DND-41 (cell line): ENCODE results near the gene PYY.

Experiments used
- ATAC-seq: fragments of 200-7000 bp; cut with Tn5 transposase; 3 replicates; pipeline ENCODE4 v1.9.1; 2021; ENCODE audit warnings: low read depth; ENCODE audit not compliant: insufficient read depth
- DNase-seq: peaks from one replicate; pipeline ENCODE4 v3.0.0-alpha.2; 2020
- H2AFZ ChIP-seq: 2 replicates; pipeline ENCODE4 v1.6.0; 2012; ENCODE audit warnings: low read depth, low read length
- H3K27ac ChIP-seq: 2 replicates; pipeline ENCODE4 v1.5.1; 2012; ENCODE audit warnings: low read length, inconsistent platforms
- H3K27me3 ChIP-seq: fragments of 200-600 bp; sonication (generic); 2 replicates; pipeline ENCODE4 v1.6.0; 2012; ENCODE audit warnings: low read length, mild to moderate bottlenecking, inconsistent platforms; ENCODE audit not compliant: insufficient read depth, poor library complexity
- H3K36me3 ChIP-seq: 2 replicates; pipeline ENCODE4 v1.5.1; 2012; ENCODE audit warnings: low read length, inconsistent platforms; ENCODE audit not compliant: insufficient read depth
- H3K4me1 ChIP-seq: 2 replicates; pipeline ENCODE4 v1.5.1; 2012; ENCODE audit warnings: mild to moderate bottlenecking, low read length; ENCODE audit not compliant: insufficient read depth
- H3K4me2 ChIP-seq: 2 replicates; pipeline ENCODE4 v1.6.0; 2012; ENCODE audit warnings: mild to moderate bottlenecking, moderate library complexity, low read length, inconsistent platforms; ENCODE audit not compliant: insufficient read depth
- H3K4me3 ChIP-seq, 2 experiments: fragments of 200-600 bp in 1 of 2; shearing (Covaris generic) in 1 of 2; 2 replicates each; pipeline ENCODE4 v1.5.1; 2012 to 2016; ENCODE audit warnings: inconsistent platforms in 2 of 2, low read length in 2 of 2, mild to moderate bottlenecking in 2 of 2, low read depth in 1 of 2, moderate library complexity in 1 of 2
- H3K79me2 ChIP-seq: 2 replicates; pipeline ENCODE4 v1.6.0; 2012; ENCODE audit warnings: low read length, inconsistent platforms; ENCODE audit not compliant: insufficient read depth
- H3K9ac ChIP-seq: 2 replicates; pipeline ENCODE4 v1.6.0; 2012; ENCODE audit warnings: low read depth, mild to moderate bottlenecking, inconsistent platforms, low read length, moderate library complexity
- H3K9me3 ChIP-seq: 2 replicates; pipeline ENCODE4 v1.5.1; 2012; ENCODE audit warnings: low read length, moderate library complexity, mild to moderate bottlenecking, inconsistent platforms; ENCODE audit not compliant: insufficient read depth, severe bottlenecking
- H4K20me1 ChIP-seq: 2 replicates; pipeline ENCODE4 v1.6.0; 2012; ENCODE audit warnings: low read length; ENCODE audit not compliant: insufficient read depth
- EZH2 ChIP-seq: IDR thresholded peaks from 3 replicates; pipeline ENCODE4 v1.6.1; 2012; ENCODE audit warnings: borderline replicate concordance, low read depth, mild to moderate bottlenecking, moderate library complexity, low read length, inconsistent platforms; ENCODE audit not compliant: severe bottlenecking
- TF ChIP-seq, protein P1 (sequence below): IDR thresholded peaks from 2 replicates; pipeline ENCODE4 v1.5.1; 2012; ENCODE audit warnings: borderline replicate concordance, low read length, moderate library complexity, mild to moderate bottlenecking; ENCODE audit not compliant: poor library complexity, severe bottlenecking; ENCODE audit errors: extremely low read depth

The PYY gene

DNA sequence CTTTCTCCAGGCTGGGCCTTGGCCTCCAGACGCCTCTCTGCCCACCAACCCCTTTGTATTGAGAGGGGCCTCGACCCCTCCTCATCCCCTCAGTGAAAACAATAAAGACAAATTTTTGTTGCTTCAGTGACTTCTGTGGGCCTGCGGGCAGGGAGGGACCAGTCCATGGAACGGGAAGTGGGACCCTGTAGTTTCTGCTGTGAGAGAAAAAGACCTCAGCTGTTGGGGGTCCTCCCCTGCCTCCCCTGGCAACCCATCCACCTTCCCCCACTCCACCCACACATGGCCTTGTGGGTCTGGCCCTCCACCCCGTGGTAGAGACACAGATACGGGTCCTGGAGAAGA is 14.9 kb downstream of the PYY start:
- Histone ChIP-seq H3K9me3 (no peaks in the 10 kb centered on the region), H3K4me2 (no peak overlapping the region), H3K27ac (no peak overlapping the region), H3K36me3 (no peaks in the 10 kb centered on the region), H3K9ac (no peak overlapping the region), H3K27me3 (peaks cover 22% of the 10 kb centered on the region), H2AFZ (no peak overlapping the region), H3K79me2 (no peaks in the 10 kb centered on the region), H3K4me3 (no peak overlapping the region), H4K20me1 (peaks cover 4% of the 10 kb centered on the region; the same call in 1 of the 2 replicates), H3K4me1 (no peaks in the 10 kb centered on the region)
- ATAC-seq, result no peak
- no peak for DNase-seq
- no peak for TF ChIP-seq EZH2
- TF ChIP-seq, protein P1, sequence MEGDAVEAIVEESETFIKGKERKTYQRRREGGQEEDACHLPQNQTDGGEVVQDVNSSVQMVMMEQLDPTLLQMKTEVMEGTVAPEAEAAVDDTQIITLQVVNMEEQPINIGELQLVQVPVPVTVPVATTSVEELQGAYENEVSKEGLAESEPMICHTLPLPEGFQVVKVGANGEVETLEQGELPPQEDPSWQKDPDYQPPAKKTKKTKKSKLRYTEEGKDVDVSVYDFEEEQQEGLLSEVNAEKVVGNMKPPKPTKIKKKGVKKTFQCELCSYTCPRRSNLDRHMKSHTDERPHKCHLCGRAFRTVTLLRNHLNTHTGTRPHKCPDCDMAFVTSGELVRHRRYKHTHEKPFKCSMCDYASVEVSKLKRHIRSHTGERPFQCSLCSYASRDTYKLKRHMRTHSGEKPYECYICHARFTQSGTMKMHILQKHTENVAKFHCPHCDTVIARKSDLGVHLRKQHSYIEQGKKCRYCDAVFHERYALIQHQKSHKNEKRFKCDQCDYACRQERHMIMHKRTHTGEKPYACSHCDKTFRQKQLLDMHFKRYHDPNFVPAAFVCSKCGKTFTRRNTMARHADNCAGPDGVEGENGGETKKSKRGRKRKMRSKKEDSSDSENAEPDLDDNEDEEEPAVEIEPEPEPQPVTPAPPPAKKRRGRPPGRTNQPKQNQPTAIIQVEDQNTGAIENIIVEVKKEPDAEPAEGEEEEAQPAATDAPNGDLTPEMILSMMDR, result no peak

DNA sequence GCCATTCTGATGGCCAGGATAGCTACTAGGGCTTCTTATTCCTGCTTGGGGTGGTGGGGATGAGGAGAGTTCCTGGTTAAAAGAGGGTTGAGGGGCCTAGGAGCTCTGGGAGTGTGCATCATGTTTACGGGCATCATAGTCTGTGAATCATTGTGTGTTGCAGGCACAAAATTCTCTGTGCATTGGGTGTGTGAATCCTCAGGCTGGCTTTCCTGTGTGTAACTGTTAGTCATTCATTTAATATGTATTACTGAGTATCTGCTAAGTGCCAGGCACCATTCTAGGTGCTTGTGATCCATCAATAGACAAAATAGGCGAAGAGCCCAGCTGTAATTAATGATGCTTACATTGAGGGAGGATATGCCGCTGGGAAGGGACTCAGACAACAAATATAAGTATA is 17.3 kb downstream of the PYY start:
- Histone ChIP-seq H3K79me2 (no peaks in the 10 kb centered on the region), H3K27ac (no peak overlapping the region), H3K36me3 (no peaks in the 10 kb centered on the region), H2AFZ (no peak overlapping the region), H3K4me3 (no peak overlapping the region), H3K27me3 (peaks cover 22% of the 10 kb centered on the region), H3K4me2 (no peak overlapping the region), H3K9me3 (no peaks in the 10 kb centered on the region), H3K9ac (no peak overlapping the region), H4K20me1 (peaks cover 4% of the 10 kb centered on the region; the same call in 1 of the 2 replicates), H3K4me1 (no peaks in the 10 kb centered on the region)
- DNase-seq (no peak), ATAC-seq (no peak)
- no peak for TF ChIP-seq EZH2
- TF ChIP-seq, protein P1, result no peak

DNA sequence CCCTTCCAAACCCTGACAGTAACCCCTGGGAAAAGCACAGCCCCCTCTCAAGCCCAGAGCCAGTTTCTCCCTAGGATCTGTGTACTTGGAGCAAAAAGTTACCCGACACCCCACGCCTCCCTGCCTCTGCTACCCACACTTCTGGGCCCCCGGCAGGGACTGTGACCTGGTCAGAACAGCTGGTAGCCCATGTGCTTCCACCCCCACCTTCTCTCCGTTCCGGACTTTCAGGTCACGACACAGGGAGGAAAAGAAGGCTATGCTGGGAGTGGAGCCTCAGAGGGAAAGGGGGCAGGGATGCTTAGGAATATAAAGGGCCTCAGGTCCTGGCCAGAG is 17.8 kb downstream of the PYY start:
- DNase-seq (no peak), ATAC-seq (no peak)
- H3K9me3 ChIP-seq, result no peaks in the 10 kb centered on the region
- H3K4me3 ChIP-seq, result no peak overlapping the region
- no peak overlapping the region for H3K27ac ChIP-seq
- no peaks in the 10 kb centered on the region for H3K79me2 ChIP-seq
- TF ChIP-seq EZH2, result no peak
- TF ChIP-seq, protein P1, result no peak
- H4K20me1 ChIP-seq, result peaks cover 2% of the 10 kb centered on the region; the same call in 1 of the 2 replicates
- no peak overlapping the region for H3K4me2 ChIP-seq
- H3K36me3 ChIP-seq, result no peaks in the 10 kb centered on the region
- H3K4me1 ChIP-seq, result no peaks in the 10 kb centered on the region
- H2AFZ ChIP-seq, result no peak overlapping the region
- peaks cover 22% of the 10 kb centered on the region for H3K27me3 ChIP-seq
- no peak overlapping the region for H3K9ac ChIP-seq
